GM18867 (cell line): ENCODE results near the gene PSMC5.

Experiments
- ATAC-seq: cut with Tn5 transposase; IDR thresholded peaks from one replicate; pipeline ENCODE4 v1.9.1; 2021; ENCODE audit warnings: mild to moderate bottlenecking, moderate library complexity; ENCODE audit not compliant: unreplicated experiment

Gene PSMC5

DNA sequence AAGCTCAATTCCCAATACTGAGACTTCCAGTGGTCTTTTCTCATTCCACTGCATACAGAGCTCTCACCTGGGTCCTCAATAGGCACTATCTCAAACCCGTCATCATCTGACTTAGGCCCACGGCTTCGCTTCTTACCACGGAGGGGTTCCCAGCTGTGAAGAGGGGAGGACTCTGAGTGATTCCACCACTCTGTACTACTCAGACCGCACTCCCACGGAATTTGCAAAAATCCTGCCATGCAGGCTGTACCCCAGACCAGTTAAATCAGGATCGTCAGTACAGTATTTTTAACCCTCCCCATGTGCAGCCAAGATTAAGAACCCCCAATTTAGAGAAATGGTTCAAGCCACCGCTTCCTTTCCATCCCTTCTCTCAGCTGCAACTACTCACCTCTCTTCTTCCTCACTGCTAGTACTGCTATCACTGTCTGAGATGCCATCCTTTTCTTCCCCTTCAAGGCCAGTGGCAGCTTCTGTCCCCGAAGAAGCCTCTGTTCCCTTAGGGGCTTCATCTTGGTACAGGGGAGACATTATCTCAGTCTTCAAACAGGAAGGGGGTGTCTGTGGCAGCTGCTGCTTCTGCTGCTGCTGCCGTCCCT is 6.2 kb upstream of the PSMC5 start:
- ATAC-seq = no peak

- no peak for ATAC-seq
Observed at GRCh38 chr17:63821804-63822203, 5.4 kb upstream of the PSMC5 start.

- ATAC-seq = no peak
Observed at GRCh38 chr17:63822537-63822936, 4.7 kb upstream of the PSMC5 start.

- no peak for ATAC-seq
Observed at GRCh38 chr17:63823659-63824331, 3.4 kb upstream of the PSMC5 start.

- no peak for ATAC-seq
Observed at GRCh38 chr17:63824362-63824761, 2.9 kb upstream of the PSMC5 start.

DNA sequence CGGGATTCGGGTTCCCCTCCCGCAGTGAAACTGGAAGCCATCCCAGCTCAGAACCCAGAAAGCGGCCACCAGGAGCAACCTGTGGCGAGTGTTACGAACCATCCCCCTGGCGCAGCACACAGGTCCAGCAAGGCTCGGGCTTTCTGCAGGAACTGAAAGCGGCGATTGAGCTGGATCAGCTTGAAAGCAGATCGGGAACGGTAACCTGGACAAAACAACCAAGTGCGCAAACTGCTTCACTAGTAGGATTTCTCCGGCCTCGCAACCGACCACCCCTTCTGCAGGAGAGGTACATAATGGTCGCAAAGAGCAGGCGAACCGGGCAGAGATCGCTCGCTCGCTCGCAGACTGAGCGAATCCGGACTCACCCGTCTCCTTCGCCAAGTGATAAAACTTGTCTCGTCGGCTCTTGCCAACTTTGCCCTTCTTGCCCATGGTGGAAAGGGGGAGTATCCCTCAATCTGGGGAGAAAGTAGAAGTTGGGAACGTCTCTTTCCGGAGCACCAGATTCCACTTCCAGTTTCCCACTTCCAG is 696 bp upstream of the PSMC5 start:
- peak; percentile 6 for ATAC-seq

- ATAC-seq = no peak
Observed at GRCh38 chr17:63827801-63828221, 580 bp downstream of the PSMC5 start.

DNA sequence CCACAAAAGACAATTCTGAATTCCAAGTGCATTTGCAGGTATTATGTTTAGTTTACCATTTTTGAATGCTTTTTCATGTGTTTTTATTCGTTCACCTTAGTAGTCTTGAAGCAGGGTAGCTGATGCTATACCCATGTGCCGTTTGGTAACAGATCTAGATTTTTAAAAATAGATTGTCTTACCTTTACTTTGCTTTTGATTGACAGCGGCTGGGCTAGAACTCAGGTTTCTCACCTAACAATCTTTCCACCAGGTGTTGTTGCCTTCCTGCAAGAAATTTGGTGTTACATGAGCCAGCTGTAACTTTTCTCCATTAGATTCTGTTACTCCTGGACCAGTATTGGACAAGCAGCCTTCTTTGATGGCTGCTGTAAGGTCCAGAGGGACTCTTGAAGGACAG is 1.7 kb downstream of the PSMC5 start:
- ATAC-seq = no peak

DNA sequence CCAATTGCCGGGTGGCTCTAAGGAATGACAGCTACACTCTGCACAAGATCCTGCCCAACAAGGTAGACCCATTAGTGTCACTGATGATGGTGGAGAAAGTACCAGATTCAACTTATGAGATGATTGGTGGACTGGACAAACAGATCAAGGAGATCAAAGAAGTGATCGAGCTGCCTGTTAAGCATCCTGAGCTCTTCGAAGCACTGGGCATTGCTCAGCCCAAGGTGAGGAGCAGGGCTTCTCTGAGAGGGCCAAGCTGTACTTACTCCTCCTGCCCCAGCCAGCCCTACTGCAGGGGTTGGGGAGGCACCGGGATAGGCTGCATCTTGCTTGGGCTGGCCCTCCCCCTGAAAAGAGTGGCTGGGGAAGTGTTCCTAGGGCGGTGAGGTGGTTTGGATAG is 3.0 kb downstream of the PSMC5 start:
- ATAC-seq = no peak

GRCh38 chr17:63830904-63831491 is 3.8 kb downstream of the PSMC5 start:
- ATAC-seq = no peak

- ATAC-seq = no peak
Observed at GRCh38 chr17:63831505-63831904, 4.3 kb downstream of the PSMC5 start.

- no peak for ATAC-seq
Observed at GRCh38 chr17:63832014-63832413, 4.8 kb downstream of the PSMC5 start.

DNA sequence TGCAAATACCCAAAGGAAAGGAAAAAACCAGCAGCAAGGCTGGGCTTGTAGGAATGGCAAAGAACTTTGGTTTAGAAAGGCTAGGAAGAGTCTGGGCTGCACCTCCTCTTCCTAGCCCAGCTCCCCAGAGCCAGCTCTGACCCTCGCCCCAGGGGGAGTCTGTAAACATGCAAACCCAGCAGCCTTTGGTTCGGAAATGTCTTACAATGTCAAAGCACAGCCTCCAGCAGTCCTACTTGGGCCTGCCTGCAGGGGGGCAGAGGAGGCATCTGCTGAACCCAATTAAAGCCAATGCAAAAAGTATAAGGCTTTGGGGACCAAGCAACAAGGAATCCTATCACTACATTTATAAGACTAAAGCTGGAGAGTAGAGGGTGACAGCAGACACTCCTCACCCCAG is 5.2 kb downstream of the PSMC5 start:
- ATAC-seq = no peak

DNA sequence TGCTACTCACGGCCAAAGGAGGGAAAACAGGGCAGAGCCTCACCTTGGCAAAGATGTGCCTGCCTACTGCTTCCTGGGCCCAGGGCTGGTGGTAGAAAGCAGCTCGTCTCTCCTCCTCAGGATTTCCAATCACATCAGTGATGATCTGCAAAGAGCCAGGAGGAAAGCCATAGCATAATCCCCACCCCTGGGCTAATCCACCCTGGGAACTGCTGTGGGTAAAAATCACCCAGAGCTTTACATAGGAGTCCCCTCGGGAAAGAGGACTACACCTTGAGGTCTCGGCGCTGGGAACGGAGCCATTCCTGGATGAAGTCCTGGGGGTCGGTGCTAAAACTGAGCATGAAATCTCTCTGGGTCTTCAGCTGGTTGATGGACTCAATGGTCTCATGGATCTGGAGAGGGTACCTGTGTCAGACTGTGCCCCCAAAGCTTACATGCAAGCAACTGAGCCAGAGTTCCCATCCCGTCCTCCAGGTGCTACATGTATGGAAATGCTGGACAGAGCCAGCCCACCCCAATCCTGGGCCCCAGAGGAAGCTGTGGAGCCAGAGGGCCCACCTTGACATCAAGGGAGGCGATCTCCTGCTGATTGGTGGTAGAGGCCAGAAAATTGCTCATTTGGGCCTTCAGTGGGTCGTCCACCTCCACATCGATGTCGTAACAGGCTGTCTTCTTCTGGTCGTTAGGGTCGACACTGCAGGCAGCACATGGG is 6.0 kb downstream of the PSMC5 start:
- ATAC-seq = no peak

GRCh38 chr17:63833741-63834373 is 6.6 kb downstream of the PSMC5 start:
- ATAC-seq = no peak

- ATAC-seq = no peak
Observed at GRCh38 chr17:63834431-63835166, 7.4 kb downstream of the PSMC5 start.

- ATAC-seq = no peak
Observed at GRCh38 chr17:63835167-63835720, 8.0 kb downstream of the PSMC5 start.

- no peak for ATAC-seq
Observed at GRCh38 chr17:63836811-63837210, 9.6 kb downstream of the PSMC5 start.

DNA sequence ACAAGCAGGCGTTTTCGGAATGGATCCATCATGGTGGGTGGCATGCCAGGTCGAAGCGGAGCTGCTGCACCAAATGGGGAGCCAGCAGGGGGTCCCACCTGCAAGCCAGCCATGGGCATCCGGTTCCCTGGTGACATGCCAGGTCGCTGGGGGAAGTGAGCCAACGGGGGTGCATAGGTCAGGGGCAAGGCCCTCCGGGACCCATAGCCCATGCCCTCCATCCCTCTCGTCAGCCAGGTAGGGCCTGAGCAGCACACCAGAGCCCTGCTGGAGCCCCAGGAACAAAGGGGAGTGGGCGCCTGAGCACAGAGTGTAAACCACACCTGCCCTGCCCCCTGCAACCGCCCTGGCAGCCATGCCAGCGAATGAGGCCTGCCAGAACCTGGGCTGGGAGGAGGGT is 10.2 kb downstream of the PSMC5 start:
- ATAC-seq = no peak

GRCh38 chr17:63837962-63838600 is 10.8 kb downstream of the PSMC5 start:
- no peak for ATAC-seq
